GM18519 (cell line): ENCODE results near the gene ELAC1.
A peak's percentile ranks its signal among the peaks of the same experiment; 100 is the strongest.
"Not testable (repeated sequence)": the region's sequence is repeated elsewhere in the genome, so short reads cannot be mapped to it uniquely, and the experiment has no call there.

Experiments used
- ATAC-seq: cut with Tn5 transposase; IDR thresholded peaks from one replicate; pipeline ENCODE4 v1.9.1; 2021; ENCODE audit warnings: mild to moderate bottlenecking, moderate library complexity; ENCODE audit not compliant: unreplicated experiment, low FRiP score

The ELAC1 gene, protein sequence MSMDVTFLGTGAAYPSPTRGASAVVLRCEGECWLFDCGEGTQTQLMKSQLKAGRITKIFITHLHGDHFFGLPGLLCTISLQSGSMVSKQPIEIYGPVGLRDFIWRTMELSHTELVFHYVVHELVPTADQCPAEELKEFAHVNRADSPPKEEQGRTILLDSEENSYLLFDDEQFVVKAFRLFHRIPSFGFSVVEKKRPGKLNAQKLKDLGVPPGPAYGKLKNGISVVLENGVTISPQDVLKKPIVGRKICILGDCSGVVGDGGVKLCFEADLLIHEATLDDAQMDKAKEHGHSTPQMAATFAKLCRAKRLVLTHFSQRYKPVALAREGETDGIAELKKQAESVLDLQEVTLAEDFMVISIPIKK

DNA sequence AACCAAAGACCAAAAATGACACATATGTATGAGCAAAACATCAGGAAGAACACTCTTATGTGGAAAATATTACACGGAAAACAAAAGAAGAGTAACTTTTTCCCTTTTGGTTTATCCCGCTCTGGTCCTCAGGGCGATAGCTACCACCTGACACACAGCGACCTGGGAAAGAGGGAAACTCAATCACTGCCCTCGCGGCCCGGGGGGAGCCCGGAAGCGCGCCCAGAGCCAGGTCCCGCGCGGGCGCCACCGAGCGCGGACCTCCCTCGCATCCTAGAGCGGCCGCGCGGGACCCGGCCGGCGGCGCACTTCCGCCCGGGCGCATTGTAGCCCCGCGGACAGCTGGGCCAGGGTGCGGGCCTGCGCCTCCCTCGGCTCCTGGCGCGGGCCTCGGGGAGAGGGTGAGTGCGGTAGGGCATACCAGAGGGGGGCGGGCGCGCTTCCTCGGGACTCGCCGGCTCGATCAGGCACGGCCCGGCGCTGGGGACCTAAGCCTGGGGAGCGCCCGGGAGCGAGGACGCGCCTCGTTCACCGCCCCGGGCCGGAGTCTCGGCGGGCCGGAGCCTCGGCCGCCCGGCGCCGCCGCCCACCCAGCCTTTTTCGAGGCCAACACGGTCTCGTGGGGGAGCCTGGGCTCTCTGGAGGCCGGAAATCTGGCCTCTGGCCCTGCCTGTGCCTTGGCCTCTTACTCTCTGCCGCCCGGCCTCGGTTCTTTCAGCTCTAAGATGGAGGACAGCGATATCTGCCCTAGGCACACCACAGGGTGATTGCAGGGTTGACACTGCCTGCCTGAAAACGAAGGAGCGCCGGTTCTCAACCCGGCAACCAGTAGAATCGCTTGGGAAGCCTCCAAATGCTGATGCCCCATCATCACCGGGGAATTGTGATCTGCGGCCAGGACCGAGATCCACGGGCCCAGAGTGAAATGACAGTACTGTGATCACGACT is at the start of gene ELAC1:
ELAC1 (plus strand) TSS at position 327 of the 948 bp plus-strand sequence. CDS start 6,365 bp downstream, outside the sequence.
- peak; percentile 88 for ATAC-seq

DNA sequence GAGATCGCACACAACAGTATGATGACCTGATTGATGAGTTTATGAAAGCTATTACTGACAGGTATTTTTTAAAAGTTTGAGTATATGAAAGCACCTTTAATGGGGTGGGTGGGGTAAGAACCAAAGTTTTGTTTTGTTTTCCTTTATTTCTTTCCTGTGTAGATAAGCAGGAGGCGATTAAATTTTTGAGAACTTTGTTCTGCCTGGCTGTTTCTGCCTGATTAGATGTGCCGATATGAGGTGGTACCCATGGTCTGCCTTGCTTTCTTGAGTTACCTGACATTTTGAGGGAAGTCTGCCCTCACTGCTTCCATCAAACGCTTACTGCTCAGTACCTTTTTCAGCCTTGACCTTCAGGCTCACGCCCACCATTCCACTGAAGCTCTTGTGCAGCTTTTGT is 49.7 kb upstream of the ELAC1 start:
- ATAC-seq = no peak

DNA sequence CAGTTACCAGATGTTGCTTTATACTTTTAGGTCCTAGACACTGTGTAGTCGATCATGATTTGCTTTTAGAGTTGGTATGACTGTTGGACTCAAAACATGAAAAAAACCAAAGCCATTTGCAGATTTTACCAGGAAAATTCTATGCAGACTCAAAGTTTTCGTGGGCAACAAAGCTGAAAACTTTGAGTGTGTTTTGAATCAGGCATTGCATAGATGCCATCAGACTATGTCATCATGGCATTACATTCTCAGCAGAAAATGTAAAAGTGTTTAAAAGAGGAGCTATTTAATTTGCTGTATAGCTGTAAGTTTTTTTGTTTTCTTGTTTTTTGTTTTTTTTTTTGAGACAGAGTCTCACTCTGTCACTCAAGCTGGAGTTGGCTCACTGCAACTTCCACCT is 43.5 kb upstream of the ELAC1 start:
- ATAC-seq = no peak

DNA sequence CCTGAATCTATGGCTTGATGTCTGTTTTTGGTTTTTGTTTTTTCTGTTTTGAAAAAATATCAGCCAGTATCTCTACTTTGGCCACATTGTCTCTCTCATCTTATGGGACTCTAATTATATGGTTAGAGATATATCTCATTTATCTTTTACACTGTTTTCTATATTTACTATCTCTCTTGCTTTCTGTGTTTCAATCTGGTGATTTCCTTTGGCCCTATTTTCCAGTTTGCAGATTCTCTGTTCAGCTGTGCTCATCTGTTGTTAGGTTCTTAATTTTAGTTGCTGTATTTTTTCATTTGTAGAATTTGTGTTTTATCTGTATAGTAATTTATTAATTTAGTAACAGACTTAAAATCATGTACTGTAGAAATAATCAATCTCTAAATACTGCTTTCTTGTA is 41.3 kb upstream of the ELAC1 start:
- ATAC-seq = no peak

DNA sequence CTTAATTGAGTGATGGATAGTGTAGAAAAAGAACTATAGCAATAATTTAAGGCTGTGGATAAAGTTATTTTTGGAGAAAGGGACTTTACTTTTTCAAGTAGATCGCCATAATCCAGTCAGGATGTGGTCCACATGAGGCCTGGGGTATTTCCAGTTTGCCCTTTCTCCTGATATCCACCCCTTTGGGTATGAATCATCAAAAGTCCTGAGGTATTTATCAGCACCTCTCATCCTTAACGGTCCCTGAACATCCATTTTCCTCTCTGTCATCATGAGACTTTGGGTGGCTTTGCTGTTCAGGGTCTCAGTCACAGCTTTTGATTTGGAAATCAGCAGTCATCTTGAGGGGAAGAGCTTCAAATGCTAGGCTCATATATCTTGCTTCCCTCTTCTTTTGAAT is 39.3 kb upstream of the ELAC1 start:
- ATAC-seq = no peak

DNA sequence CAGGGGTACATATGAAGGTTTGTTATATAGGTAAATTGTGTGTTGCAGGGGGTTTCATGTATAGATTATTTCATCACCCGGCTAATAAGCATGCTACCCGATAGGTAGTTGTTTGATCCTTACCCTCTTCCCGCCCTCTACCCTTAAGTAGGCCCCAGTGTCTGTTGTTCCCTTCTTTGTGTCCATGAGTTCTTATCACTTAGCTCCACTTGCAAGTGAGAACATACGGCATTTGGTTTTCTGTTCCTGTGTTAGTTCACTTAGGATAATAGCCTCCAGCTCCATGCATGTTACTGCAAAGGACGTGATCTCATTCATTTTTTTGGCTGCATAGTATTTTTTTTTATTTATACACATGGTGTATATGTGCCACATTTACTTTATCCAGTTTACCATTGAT is 34.2 kb upstream of the ELAC1 start:
- ATAC-seq = no peak

DNA sequence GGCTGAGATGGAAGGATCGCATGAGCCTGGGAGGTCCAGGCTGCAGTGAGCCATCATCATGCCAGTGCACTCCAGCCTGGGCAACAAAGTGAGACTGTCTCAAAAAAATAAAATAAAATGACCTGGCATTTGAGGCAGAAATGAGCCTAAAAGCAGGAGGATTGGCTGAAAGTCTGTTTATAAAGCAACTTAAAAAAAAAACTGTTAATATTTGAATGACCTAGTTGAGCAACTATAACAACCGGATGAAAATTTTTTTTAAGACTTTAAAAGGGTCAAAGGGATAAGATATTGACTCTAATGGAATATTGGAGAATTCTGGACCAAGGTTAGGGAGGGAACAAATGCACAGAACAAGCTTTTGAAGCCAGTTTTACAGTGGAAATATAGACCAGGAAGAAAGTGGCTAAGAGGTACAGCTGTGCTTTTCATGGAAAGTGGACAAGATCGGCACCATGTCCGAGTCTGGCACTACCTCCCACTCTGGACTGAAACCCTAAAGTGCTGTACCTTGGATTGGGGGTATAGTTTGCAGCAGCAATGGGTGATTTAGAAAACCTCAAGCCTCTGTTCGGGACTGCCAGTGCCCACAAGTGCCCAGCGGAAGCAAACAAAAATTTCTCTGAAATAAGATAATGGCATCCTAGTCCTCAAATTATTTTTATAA is 33.2 kb upstream of the ELAC1 start:
- ATAC-seq = no peak

DNA sequence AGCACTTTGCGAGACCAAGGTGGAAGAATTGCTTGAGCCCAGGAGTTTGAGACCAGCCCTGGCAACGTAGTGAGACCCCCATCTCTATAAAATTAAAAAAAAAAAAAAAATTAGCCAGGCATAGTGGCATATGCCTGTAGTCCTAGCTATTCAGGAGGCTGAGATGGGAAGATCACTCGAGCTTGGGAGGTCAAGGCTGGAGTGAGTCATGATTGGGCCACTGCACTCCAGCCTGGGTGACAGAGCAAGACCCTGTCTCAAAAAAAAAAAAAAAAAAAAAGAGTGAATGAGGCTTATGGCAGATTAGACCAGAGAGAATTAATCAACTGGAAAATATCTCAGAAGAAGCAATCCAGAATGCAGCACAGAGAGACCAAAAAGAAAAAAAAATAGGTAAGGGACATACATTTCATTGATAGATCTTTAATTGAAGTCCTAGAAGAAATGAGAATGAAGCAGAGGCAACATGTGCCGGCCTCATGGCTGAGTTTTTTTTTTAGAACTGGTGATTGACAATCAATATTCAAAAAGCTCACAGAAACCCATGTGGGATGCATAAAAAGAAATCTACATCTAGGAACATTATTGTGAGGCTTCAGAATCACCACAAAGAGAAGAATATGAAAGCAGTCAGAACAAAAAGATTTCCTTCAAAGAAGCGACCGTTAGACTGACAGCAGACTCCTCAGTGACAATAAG is 32.2 kb upstream of the ELAC1 start:
- no peak for ATAC-seq

DNA sequence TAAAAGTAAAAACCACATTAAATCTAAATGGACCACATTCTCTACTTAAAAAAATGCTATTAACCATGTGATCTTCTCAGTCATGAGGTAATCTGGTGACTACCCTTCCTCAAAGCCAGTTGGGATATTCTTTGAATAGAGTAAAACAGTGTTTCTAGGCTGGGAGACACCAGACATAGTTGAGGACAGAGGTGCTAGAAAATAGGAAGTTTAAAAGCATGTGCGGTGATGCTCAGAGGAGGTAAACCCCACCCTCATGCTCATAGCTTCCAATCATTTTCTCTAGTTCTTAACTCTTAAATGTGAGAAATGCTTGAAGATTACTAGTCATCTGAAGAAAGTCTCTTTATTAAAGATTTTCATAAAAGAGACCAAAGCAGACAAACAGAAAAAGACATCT is 30.7 kb upstream of the ELAC1 start:
- ATAC-seq = no peak

DNA sequence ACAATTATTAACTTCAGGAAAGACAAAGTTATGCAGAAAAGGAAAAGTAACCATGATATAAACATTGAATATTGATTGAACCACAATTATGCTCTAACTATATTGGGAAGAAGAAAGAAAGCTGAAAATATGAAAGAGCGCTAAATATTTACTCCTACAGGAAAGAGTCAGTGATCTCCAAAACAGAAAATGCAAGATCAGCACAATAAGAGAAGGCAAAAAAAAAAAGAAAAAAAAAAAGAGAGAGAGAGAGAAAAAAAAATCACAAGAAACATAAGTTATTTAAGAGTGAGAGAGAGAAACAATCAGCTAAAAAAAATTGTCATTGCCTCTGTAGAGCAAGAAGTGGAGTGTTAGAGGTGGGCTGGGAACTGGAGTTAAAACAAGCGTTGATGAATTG is 28.9 kb upstream of the ELAC1 start:
- ATAC-seq = no peak

DNA sequence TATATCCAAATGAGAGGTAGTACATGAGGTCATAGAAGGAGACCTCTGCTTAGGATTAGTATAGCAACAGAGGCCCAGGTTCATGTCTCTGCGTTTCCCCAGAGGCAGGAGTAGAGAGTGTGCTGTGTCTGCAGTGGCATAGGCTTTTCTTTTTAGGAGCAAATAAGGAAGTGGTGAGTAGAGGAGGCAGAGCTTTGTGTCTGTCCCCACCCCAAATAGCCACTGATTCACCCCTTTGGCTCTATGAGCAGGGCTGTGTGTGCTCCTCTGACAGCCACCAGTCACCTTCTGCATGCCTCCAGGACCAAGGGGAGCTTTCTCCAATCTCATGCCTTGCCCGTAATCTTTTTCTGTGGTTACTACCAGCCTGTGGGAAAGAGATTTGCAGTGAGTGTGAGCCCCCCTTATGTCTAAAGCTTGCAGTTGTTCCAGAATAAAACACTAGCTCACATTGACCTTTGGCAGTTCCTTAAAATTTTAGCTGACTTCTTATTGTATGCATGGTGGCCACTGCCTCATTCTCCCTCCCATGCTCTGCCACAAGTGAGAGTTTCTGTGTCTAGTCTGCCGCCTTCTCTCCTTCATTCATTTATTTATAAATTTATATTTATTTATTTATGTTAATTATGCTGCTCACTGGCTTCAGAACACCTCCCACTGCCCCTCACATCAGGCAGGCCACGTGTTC is 23.5 kb upstream of the ELAC1 start:
- ATAC-seq = no peak

DNA sequence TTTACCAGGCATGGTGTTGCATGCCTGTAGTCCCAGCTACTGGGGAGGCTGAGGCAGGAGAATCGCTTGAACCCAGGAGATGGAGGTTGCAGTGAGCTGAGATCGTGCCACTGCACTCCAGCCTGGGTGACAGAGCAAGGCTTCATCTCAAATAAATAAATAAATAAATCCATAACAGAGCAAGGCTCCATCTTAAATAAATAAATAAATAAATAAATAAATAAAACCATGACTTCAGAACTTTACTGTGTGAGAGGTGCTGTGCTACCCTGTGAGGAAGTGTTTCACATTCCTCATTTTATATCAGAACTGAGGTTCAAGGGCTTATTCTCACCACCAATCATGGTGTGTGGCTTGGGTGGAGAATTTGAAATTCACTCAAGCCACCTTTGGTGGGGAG is 21.9 kb upstream of the ELAC1 start:
- ATAC-seq = not testable (repeated sequence)

DNA sequence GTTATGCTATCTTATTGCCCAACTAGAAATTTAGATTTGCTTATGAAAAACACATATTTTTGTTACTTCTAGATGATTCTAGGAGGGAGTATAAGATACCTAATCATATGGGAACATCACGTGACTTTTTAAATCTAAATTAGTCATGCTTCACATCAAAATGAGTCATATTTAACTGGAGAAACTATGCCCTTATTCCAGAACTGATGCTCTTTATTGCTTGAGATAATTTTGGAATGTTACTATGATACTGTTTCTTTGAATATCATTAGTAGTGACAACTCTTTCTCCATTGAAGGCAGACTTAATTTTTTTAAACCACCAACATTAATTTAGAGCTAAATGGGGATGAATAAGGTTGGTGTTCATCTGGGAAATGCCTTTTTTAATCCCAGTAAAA is 19.9 kb upstream of the ELAC1 start:
- no peak for ATAC-seq

DNA sequence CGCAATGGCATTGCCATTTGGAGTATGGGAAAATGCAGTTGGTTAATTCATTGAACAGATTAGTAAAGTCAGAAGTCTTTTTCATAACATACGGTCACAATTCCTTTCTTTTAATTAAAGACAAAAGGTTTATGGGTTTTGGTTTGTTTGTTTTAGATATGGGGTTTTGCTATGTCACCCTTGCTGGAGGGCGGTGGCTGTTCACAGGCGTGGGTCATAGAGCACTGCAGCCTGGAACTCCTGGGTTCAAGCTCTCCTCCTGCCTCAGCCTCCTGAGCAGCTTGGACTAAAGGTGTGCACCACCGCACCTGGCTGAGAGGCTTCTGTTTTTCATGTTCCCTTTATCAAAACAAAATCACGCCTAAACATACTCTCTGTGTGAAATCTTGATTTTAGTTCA is 18.7 kb upstream of the ELAC1 start:
- no peak for ATAC-seq

DNA sequence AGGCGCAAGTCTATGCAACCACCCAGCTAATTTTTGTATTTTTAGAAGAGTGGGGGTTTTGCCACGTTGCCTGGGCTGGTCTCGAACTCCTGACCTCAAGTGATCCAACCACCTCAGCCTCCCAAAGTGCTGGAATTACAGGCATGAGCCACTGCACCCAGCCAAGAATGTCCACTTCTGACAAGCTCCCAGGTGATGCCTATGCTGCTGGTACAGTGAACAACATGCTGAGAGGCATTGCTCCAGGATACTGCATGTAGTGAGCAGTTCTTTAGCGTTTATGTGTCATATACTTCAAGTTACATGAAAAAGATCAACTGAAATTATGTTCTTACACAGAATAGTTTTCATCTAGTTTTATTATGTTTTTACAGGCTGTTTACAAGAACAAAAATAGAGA is 17.2 kb upstream of the ELAC1 start:
- ATAC-seq = no peak

DNA sequence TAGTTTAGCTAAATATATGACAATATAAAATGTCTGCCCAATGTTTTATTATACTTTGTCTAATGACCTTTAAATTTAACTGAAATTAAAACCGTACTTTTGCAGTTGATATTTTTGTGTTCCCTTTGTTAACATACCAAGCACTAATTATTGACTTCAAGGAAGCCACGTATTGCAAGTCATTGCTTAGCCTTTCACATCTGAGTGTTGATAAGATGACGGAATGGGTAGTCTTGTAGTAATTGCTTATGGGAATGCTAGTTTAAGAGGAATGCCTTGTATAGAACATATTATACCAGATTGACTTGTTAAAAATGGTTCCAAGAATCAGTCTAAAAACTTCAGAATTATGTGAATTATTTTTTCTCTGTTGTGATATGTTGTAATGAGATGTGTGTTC is 14.0 kb upstream of the ELAC1 start:
- ATAC-seq = no peak

DNA sequence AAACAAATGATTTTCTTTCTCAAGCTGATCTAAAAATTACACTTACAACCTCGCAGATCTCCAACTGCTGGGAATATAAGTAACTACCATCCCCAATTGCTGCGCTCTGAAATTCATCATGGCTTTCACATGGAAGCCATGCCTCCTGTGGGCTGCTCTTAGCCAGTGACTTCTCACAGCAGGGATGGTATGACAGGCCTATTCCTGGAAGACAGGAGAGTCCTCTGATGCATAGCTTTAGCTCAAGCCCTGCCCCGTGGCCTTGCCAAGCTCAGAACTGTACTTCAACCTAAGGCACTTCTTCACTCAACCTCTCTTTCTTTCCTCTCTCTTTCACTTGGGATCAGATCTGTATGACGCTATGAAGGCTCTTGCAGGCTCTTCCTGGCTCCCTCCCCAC is 12.6 kb upstream of the ELAC1 start:
- ATAC-seq = no peak

DNA sequence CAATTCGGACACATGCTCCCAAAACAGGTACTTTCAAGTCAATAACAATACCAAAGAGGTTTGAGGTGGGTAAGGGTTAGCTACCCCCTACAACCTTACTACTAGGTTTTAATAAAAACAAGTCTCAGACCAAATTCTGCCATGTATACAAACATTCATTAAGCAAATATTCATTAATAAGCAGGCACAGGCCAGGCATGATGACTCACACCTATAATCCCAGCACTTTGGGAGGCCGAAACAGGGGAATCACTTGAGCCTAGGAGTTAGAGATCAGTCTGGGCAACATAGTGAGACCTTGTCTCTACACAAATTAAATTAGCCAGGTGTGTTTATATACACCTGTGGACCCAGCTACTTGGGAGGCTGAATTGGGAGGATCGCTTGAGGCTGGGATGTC is 11.7 kb upstream of the ELAC1 start:
- ATAC-seq = no peak

DNA sequence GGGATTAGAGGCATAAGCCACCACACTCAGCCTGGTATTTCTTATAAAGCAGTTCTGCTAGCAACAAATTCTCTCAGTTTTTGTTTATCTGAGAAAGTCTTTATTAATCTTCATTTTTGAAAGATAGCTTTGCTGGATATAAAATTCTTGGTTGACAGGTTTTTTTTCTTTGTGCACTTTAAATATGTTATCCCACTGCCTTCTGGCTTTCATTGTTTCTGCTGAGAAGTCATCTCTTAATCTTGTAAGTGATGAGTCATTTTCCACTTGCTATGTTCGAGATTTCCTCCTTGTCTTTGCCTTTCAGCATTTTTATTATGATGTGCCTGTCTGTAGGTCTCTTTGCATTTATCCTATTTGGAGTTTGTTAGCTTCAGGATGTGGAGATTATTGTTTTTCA is 5.9 kb upstream of the ELAC1 start:
- no peak for ATAC-seq

DNA sequence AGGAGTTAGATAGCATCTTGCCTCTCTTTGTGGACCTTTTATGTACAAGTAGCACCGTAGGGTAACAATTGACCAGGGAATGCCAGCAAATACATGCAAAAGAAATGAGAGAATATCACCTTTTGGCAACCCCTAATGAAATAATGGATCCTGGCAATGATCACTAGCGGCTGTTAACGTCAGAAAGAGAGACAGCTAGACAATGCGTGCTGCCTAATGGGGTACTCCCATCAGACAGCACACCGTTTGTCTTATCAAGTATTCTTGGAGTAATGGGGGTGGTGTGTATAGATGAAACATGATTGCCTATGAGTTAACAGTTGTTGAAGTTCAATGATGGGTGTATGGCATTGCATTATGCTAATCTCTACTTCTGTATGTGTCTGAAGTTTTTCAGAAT is 1.6 kb downstream of the ELAC1 start:
- ATAC-seq = no peak
